C4-2B (cell line): ENCODE results near the gene PUSL1.

Experiments
- CTCF ChIP-seq: fragments of 450-650 bp; conservative IDR thresholded peaks from 2 replicates; pipeline ENCODE4 v1.5.1; 2017; ENCODE audit warnings: mild to moderate bottlenecking
- ZFX ChIP-seq: fragments of 450-650 bp; IDR thresholded peaks from 2 replicates; pipeline ENCODE4 v1.6.1; 2017

GRCh38 chr1:1302951-1303509 lies 5.4 kb upstream of the PUSL1 start:
- no peak for TF ChIP-seq CTCF
- TF ChIP-seq ZFX: no peak
